ENCODE results near the gene C11orf24. TPM values are rescaled to one million over a fixed set of nuclear protein-coding genes. Genes with fewer than 3 reads are reported as not detected.

Gene C11orf24
- total and polyA plus RNA-seq, 9 of the 15 experiments (the other 6 are each of a cell fraction or from before 2014, with no cell fraction given) = 2.0 to 65.2 (median 32.5) TPM

DNA sequence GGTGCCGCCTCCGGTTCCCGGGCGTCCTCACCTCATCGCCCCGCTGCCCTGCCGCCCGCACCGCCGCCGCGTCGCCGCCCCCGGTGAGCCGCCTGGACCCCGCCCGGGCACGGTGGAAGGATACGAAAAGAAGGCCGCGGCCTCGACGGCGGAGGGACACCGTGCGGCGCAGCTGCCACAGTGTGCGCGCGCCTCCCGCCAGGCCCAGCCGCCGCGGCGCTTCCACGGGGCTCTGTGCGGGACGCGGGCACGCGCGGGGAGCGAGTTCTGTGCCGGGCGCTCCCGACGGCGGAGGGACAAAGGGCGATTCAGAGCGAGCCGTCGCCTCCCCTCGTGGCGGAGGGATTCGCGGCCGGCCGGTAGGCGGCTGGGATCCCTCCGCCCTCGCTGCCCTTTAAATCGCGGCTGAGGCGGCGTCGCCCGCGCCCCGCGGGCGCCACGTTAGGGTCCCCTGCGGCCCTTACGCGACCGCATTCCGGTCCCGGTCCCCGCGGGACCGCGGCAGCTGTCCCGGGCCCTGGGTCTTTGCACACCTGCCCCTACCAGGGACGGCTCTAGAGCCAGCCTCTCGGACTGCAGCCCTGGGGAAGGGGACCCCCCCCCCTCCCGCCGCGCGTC lies 58.1 kb downstream of the C11orf24 start (continued):
- TF ChIP-seq GATAD2A (IDR thresholded peaks at IDR 0.05) (peak; percentile 88), EHMT2 (IDR thresholded peaks at IDR 0.05) (no peak), NBN (IDR thresholded peaks at IDR 0.05; ENCODE audit: low read depth) (no peak), KAT8 (IDR thresholded peaks at IDR 0.05; ENCODE audit: low read depth) (no peak), JUND (IDR thresholded peaks at IDR 0.05; ENCODE audit: borderline replicate concordance, low read depth, low read length) (no peak), JUND (tag; IDR thresholded peaks at IDR 0.05; ENCODE audit: borderline replicate concordance, low read depth, low read length) (no peak), TCF7 (IDR thresholded peaks at IDR 0.05; ENCODE audit: borderline replicate concordance) (no peak), BHLHE40 (IDR thresholded peaks at IDR 0.05; ENCODE audit: low read length) (no peak), TRIM28 (IDR thresholded peaks at IDR 0.05) (no peak), PTBP1 (IDR thresholded peaks at IDR 0.05; ENCODE audit: low read depth, low read length) (peak; percentile 67; the same call in 1 of the 2 replicates), ZNF445 (CRISPR knock-in tag; IDR thresholded peaks at IDR 0.05; ENCODE audit: low read depth) (no peak), POLR2H (tag; IDR thresholded peaks at IDR 0.05; ENCODE audit: low read depth) (no peak), RBM39 (optimal IDR thresholded peaks at IDR 0.05; ENCODE audit: low read depth, low read length) (no peak), ZNF347 (CRISPR knock-in tag; IDR thresholded peaks at IDR 0.05; ENCODE audit: low read depth) (no peak), ESRRB (CRISPR knock-in tag; IDR thresholded peaks at IDR 0.05; ENCODE audit: borderline replicate concordance) (no peak), NCOA6 (IDR thresholded peaks at IDR 0.05) (peak; percentile 93), SMC3 (conservative IDR thresholded peaks at IDR 0.05; ENCODE audit: insufficient read depth, low read depth, low read length) (no peak), ZKSCAN1 (IDR thresholded peaks at IDR 0.05; ENCODE audit: low read depth, low read length) (peak; percentile 57)
- TF ChIP-seq, protein P1, sequence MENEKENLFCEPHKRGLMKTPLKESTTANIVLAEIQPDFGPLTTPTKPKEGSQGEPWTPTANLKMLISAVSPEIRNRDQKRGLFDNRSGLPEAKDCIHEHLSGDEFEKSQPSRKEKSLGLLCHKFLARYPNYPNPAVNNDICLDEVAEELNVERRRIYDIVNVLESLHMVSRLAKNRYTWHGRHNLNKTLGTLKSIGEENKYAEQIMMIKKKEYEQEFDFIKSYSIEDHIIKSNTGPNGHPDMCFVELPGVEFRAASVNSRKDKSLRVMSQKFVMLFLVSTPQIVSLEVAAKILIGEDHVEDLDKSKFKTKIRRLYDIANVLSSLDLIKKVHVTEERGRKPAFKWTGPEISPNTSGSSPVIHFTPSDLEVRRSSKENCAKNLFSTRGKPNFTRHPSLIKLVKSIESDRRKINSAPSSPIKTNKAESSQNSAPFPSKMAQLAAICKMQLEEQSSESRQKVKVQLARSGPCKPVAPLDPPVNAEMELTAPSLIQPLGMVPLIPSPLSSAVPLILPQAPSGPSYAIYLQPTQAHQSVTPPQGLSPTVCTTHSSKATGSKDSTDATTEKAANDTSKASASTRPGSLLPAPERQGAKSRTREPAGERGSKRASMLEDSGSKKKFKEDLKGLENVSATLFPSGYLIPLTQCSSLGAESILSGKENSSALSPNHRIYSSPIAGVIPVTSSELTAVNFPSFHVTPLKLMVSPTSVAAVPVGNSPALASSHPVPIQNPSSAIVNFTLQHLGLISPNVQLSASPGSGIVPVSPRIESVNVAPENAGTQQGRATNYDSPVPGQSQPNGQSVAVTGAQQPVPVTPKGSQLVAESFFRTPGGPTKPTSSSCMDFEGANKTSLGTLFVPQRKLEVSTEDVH (IDR thresholded peaks at IDR 0.05; ENCODE audit: low read depth, partially characterized antibody) = no peak
- TF ChIP-seq, protein P2, sequence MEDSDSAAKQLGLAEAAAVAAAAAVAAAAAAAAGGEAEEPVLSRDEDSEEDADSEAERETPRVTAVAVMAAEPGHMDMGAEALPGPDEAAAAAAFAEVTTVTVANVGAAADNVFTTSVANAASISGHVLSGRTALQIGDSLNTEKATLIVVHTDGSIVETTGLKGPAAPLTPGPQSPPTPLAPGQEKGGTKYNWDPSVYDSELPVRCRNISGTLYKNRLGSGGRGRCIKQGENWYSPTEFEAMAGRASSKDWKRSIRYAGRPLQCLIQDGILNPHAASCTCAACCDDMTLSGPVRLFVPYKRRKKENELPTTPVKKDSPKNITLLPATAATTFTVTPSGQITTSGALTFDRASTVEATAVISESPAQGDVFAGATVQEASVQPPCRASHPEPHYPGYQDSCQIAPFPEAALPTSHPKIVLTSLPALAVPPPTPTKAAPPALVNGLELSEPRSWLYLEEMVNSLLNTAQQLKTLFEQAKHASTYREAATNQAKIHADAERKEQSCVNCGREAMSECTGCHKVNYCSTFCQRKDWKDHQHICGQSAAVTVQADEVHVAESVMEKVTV (CRISPR knock-in tag; IDR thresholded peaks at IDR 0.05) = no peak
- TF ChIP-seq, protein P3, sequence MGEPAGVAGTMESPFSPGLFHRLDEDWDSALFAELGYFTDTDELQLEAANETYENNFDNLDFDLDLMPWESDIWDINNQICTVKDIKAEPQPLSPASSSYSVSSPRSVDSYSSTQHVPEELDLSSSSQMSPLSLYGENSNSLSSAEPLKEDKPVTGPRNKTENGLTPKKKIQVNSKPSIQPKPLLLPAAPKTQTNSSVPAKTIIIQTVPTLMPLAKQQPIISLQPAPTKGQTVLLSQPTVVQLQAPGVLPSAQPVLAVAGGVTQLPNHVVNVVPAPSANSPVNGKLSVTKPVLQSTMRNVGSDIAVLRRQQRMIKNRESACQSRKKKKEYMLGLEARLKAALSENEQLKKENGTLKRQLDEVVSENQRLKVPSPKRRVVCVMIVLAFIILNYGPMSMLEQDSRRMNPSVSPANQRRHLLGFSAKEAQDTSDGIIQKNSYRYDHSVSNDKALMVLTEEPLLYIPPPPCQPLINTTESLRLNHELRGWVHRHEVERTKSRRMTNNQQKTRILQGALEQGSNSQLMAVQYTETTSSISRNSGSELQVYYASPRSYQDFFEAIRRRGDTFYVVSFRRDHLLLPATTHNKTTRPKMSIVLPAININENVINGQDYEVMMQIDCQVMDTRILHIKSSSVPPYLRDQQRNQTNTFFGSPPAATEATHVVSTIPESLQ (CRISPR knock-in tag; IDR thresholded peaks at IDR 0.05) = no peak
